Fibroblast of lung (primary cell): Measurements from ENCODE around the gene CARMIL1. TPM values are rescaled to one million over a fixed set of nuclear protein-coding genes. Genes with fewer than 3 reads are reported as not detected.

Source experiments
- DNase-seq, 2 donors: peaks; one replicate each; pipeline versions ENCODE4 v3.0.0 to v3.0.0-alpha.2; 2010; ENCODE audit warnings: low read depth in 2 of 2
- H2AFZ ChIP-seq: 2 replicates; pipeline ENCODE4 v1.5.1; 2012; ENCODE audit warnings: low read length, control low read depth, inconsistent platforms
- H3K27ac ChIP-seq: 2 replicates; pipeline ENCODE4 v1.5.1; 2011; ENCODE audit warnings: low read length, control low read depth; ENCODE audit not compliant: insufficient read depth
- H3K27me3 ChIP-seq: 2 replicates; pipeline ENCODE4 v1.5.1; 2011; ENCODE audit warnings: mild to moderate bottlenecking, low read length; ENCODE audit not compliant: control insufficient read depth, insufficient read depth
- H3K36me3 ChIP-seq: 2 replicates; pipeline ENCODE4 v1.5.1; 2011; ENCODE audit warnings: low read length; ENCODE audit not compliant: control insufficient read depth, insufficient read depth
- H3K4me1 ChIP-seq: 2 replicates; pipeline ENCODE4 v1.5.1; 2011; ENCODE audit warnings: low read length; ENCODE audit not compliant: control insufficient read depth, insufficient read depth; ENCODE audit errors: extremely low read depth
- H3K4me2 ChIP-seq: 2 replicates; pipeline ENCODE4 v1.5.1; 2011; ENCODE audit warnings: low read length, control low read depth; ENCODE audit not compliant: insufficient read depth; ENCODE audit errors: extremely low read depth
- H3K4me3 ChIP-seq, 4 experiments: fragments of 200-600 bp in 1 of 4; sonication (generic) in 1 of 4; replicated peaks in 1 of 4; 2 replicates each; pipeline ENCODE4 v1.5.1; 2011 to 2016; ENCODE audit warnings: low read length in 4 of 4, low read depth in 3 of 4, mild to moderate bottlenecking in 3 of 4, control low read depth in 2 of 4, inconsistent platforms in 1 of 4, mixed read lengths in 1 of 4; ENCODE audit not compliant: insufficient read depth in 1 of 4; ENCODE audit errors: control extremely low read depth in 1 of 4
- H3K79me2 ChIP-seq: 2 replicates; pipeline ENCODE4 v1.5.1; 2012; ENCODE audit warnings: mild to moderate bottlenecking, low read length, inconsistent platforms; ENCODE audit not compliant: control insufficient read depth, insufficient read depth
- H3K9ac ChIP-seq: 2 replicates; pipeline ENCODE4 v1.5.1; 2011; ENCODE audit warnings: mild to moderate bottlenecking, low read length, control low read depth; ENCODE audit not compliant: insufficient read depth
- H3K9me3 ChIP-seq: 2 replicates; pipeline ENCODE4 v1.5.1; 2012; ENCODE audit warnings: low read depth, low read length; ENCODE audit not compliant: control insufficient read depth, insufficient read depth
- H4K20me1 ChIP-seq: 2 replicates; pipeline ENCODE4 v1.5.1; 2011; ENCODE audit warnings: low read length; ENCODE audit not compliant: control insufficient read depth, insufficient read depth; ENCODE audit errors: extremely low read depth
- EZH2 ChIP-seq: IDR thresholded peaks from 2 replicates; pipeline ENCODE4 v1.5.1; 2012; ENCODE audit warnings: low read length, control low read depth, mild to moderate bottlenecking; ENCODE audit errors: missing control alignments
- polyA plus RNA-seq, 2 donors: library from polyadenylated mRNA; depleted of rRNA in 1 of 2; stranded (reverse) in 1 of 2; unstranded in 1 of 2; fragments of >200 nt; gene quantifications; 2 replicates each; pipeline ENCODE4 v1.2.1, GENCODE V29; 2011 to 2012; ENCODE audit warnings: missing spikeins in 1 of 2
- total RNA-seq: library from RNA; depleted of rRNA; stranded (reverse); fragments of >200 nt; gene quantifications from 2 replicates; pipeline ENCODE4 v1.2.1, GENCODE V29; 2014
- TF ChIP-seq, protein P1 (sequence below), 2 donors: IDR thresholded peaks in 1 of 2; conservative IDR thresholded peaks in 1 of 2; 1 replicate in 1 of 2; 2 replicates in 1 of 2; pipeline ENCODE4 v1.5.1; 2011 to 2012; ENCODE audit warnings: low read length in 2 of 2, control low read depth in 1 of 2, inconsistent platforms in 1 of 2, low read depth in 1 of 2, mild to moderate bottlenecking in 1 of 2

The CARMIL1 gene
- total and polyA plus RNA-seq, 2 donors (not counting 1 experiment from before 2014, with no cell fraction given): 10.2 to 12.5 TPM

DNA sequence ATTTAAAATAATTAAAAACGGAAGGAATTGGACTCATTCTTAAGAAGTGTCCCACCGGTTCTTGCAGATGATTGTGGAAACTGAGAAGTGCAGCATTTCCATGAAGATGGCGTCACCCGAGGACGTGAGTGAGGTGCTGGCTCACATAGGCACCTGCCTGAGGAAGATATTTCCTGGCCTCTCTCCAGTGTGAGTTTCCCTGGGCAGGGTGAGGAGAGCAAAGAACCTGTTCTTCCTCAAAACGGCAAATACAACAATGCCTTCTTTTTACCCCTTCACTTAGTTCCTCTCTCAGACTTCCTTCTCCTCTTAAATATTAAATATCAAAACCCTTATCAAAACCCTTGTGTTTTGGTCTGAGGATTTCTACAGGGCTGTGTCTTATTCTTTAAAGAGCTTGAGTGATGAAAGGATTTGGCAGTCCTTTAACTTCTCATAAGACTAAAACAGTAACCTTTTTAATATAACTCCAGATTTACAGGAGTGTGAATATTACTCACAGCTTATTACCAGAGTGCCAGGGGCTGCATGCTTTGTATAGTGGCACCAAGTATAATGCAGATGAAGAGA lies 156.3 kb downstream of the CARMIL1 start:
- no peak overlapping the region for H3K4me2 ChIP-seq
- H3K9me3 ChIP-seq: no peaks in the 10 kb centered on the region
- no peak for DNase-seq
- no peaks in the 10 kb centered on the region for H3K79me2 ChIP-seq
- no peaks in the 10 kb centered on the region for H3K4me1 ChIP-seq
- TF ChIP-seq EZH2: no peak
- TF ChIP-seq, protein P1, sequence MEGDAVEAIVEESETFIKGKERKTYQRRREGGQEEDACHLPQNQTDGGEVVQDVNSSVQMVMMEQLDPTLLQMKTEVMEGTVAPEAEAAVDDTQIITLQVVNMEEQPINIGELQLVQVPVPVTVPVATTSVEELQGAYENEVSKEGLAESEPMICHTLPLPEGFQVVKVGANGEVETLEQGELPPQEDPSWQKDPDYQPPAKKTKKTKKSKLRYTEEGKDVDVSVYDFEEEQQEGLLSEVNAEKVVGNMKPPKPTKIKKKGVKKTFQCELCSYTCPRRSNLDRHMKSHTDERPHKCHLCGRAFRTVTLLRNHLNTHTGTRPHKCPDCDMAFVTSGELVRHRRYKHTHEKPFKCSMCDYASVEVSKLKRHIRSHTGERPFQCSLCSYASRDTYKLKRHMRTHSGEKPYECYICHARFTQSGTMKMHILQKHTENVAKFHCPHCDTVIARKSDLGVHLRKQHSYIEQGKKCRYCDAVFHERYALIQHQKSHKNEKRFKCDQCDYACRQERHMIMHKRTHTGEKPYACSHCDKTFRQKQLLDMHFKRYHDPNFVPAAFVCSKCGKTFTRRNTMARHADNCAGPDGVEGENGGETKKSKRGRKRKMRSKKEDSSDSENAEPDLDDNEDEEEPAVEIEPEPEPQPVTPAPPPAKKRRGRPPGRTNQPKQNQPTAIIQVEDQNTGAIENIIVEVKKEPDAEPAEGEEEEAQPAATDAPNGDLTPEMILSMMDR (conservative IDR thresholded peaks at IDR 0.05 in 1 of 2, IDR thresholded peaks at IDR 0.05 in 1 of 2; ENCODE audit: low read depth in 1 of 2, low read length in 2 of 2): no peak
- H2AFZ ChIP-seq: no peak overlapping the region
- H3K27me3 ChIP-seq: no peaks in the 10 kb centered on the region
- no peak overlapping the region for H3K4me3 ChIP-seq
- H3K27ac ChIP-seq: no peak overlapping the region
- no peaks in the 10 kb centered on the region for H3K36me3 ChIP-seq
- H4K20me1 ChIP-seq: no peaks in the 10 kb centered on the region
- no peak overlapping the region for H3K9ac ChIP-seq

DNA sequence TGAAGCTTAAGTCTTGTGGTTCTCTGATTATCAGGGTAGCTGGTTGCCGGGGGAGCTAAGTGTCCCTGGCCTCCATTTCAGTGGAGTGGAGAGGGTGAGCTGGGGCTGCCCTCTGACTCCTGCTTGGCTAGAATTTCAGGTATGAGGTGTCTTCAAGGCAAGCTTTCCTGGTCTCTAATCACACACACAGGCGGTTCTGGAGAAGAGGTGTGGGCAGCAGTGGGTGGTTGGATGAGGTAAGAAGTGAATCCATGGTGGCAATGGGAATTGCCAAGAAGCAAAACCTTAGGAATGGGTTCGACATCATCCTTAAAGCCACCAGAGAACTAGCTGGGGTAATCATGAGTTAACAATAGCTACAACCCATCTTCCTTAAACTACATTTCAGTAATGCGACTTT lies 157.6 kb downstream of the CARMIL1 start:
- no peak overlapping the region for H2AFZ ChIP-seq
- H3K9me3 ChIP-seq: no peaks in the 10 kb centered on the region
- no peaks in the 10 kb centered on the region for H3K4me1 ChIP-seq
- TF ChIP-seq EZH2: no peak
- TF ChIP-seq, protein P1 (conservative IDR thresholded peaks at IDR 0.05 in 1 of 2, IDR thresholded peaks at IDR 0.05 in 1 of 2; ENCODE audit: low read depth in 1 of 2, low read length in 2 of 2): no peak
- no peaks in the 10 kb centered on the region for H3K27me3 ChIP-seq
- no peak overlapping the region for H3K9ac ChIP-seq
- H3K4me3 ChIP-seq: no peak overlapping the region
- H3K4me2 ChIP-seq: no peak overlapping the region
- no peak for DNase-seq
- H3K79me2 ChIP-seq: no peaks in the 10 kb centered on the region
- H3K36me3 ChIP-seq: no peaks in the 10 kb centered on the region
- no peaks in the 10 kb centered on the region for H4K20me1 ChIP-seq
- H3K27ac ChIP-seq: no peak overlapping the region

DNA sequence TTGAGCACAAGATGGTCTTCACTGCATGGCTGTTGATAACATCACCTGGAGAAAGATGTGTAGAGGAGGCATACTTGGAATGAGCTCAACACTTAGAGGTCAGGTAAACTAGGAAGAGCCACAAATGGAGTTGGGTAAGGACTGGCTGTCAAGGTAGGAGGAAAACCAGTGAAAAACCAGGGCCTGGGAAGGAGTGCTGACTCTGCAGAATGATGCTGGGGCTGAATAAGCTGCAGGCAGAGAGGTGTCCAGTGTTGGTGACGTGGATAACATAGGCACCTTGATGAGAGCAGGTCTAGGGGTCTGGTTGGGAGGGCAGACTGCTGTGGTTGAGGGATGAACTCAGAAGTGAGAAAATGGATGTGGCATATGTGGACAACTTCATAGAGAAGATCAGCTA lies 160.2 kb downstream of the CARMIL1 start:
- no peak for TF ChIP-seq EZH2
- TF ChIP-seq, protein P1 (conservative IDR thresholded peaks at IDR 0.05 in 1 of 2, IDR thresholded peaks at IDR 0.05 in 1 of 2; ENCODE audit: low read depth in 1 of 2, low read length in 2 of 2): no peak
- Histone ChIP-seq H3K27me3 (no peaks in the 10 kb centered on the region), H3K4me1 (no peaks in the 10 kb centered on the region), H4K20me1 (no peaks in the 10 kb centered on the region), H2AFZ (no peak overlapping the region), H3K4me3 (no peak overlapping the region), H3K79me2 (no peaks in the 10 kb centered on the region), H3K4me2 (no peak overlapping the region), H3K36me3 (no peaks in the 10 kb centered on the region), H3K9ac (no peak overlapping the region), H3K27ac (no peak overlapping the region), H3K9me3 (no peaks in the 10 kb centered on the region)
- DNase-seq: no peak
